HG02885 (cell line): ENCODE data around the gene USP36.

Experiments
- ATAC-seq: cut with Tn5 transposase; IDR thresholded peaks from one replicate; pipeline ENCODE4 v1.9.1; 2021; ENCODE audit warnings: mild to moderate bottlenecking; ENCODE audit not compliant: unreplicated experiment, poor library complexity

USP36 gene

DNA sequence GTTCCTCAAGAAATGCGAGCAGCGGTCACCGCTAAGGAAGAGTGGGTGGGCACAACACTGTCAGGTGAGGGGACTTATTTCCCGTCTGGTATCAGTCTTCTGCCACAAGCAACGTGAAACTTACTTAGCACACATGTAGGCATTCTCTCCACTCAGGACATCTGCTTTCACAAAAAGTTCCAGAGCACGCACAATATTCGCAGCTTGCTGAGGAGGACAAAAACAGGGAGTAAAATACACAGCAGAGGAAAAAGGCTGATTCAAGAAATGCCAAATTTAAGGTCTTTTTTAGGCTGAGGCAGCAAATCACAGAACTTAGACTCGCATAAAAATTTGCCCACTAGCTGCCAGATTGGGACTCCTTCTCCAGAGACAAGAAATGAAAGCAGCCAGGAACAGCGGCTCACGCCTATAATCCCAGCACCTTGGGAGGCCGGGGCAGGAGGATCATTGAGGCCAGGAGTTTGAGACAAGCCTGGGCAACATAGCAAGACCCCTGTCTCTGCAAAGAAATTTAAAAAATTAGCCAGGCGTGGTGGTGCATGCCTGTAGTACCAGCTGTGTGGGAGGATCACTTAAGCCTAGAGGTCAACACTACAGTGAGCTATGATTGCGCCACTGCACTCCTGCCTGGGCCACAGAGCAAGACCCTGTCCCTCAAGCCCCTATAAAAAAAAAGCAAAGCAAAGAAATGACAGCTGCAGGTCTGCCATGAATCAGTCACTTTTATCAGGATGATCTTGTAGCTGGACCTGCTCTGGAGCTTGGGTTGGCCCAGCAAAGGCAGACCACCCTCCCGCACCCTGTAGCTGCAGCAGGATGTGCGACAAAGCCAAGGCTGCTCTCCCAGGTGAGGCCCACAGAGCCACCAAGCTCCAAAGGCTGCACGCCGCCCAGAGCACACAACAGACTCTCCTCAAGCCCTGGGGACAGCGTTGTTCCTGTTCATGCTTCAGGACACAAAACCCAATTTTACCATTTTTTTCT, 20.5 kb downstream of the USP36 start:
- ATAC-seq, result no peak

DNA sequence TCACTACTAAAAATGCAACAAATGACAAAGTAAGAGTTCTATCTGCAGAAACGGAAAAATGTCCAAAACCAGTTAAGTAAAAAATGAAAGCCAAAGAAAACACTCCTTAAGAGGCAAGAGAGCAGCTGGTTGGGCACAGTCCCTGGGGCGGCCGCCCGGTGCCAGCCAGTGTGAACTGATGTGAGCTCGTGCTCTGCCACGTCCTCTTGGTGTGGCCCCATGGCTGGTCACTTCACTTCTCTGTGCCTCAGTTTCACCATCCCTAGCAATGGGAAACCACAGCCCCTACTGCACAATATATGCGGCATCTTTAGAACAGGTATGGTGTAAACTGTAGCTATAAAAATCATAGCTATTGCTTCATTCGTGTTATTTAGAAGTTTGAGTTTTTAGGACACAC, 21.2 kb downstream of the USP36 start:
- no peak for ATAC-seq

GRCh38 chr17:78818932-78819331, 21.7 kb downstream of the USP36 start:
- ATAC-seq, result no peak

- ATAC-seq, result no peak
Measured at GRCh38 chr17:78818152-78818846, 22.3 kb downstream of the USP36 start.

GRCh38 chr17:78817123-78817522, 23.5 kb downstream of the USP36 start:
- ATAC-seq, result no peak

GRCh38 chr17:78815696-78816095, 24.9 kb downstream of the USP36 start:
- ATAC-seq, result no peak

DNA sequence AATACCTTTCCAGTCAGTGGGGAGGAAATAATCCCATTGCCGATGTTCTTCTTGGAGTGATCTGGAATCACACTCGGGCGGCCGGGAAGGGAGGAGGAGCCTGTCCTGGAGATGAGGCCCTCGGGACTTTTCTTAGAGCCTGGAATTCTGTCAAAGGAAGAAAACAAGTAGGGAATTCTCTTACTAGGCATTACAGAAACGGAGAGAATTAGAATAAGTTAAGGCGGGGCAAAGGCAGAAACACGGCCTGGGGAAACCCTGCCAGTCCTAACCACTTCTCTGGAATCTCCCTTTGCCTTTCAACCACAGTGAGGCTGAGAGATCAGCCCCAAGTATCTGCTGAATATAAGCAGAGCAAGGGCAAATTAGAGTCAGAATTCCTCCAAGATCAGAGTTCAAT, 27.8 kb downstream of the USP36 start:
- no peak for ATAC-seq

- no peak for ATAC-seq
Measured at GRCh38 chr17:78808163-78808562, 32.5 kb downstream of the USP36 start.

DNA sequence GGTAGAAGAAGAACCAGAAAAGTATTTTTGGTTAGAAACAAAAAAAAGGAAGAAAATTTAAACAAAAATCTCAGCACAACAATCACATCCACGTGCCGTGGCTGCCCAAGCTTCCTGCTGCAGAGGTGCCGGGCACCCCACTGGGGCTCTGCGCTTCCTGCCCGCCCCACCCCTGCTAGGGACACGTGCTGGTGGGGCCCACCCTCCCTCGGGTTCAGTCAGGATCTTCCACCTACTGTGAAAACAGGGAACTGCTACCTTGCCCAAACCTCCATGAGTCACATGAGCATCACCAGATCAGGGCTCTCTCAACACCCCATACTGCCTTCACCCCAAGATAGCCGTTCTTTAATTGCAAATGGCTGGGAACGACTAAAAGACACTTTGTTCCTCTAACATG, 34.2 kb downstream of the USP36 start:
- ATAC-seq, result no peak

DNA sequence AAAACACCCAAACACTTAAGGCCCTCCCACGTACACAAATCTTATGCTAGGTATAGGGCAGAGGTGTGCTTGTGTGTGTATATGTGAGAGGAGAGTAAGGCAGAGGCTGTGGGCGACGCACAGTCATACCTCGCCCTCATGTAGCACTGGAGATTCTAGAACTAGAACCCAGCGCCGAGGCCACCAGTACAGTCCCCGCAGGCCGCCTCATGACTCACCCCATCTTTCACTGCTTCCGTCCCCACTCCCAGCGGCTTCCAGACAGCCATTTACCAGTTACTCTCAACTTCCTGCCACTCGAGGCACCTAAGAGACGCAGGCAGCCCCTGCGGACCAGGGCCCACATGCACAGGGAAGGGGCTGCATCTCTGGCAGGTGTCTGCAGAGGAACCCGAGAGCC, 35.3 kb downstream of the USP36 start:
- no peak for ATAC-seq

GRCh38 chr17:78804777-78805176, 35.8 kb downstream of the USP36 start:
- ATAC-seq, result no peak

GRCh38 chr17:78803186-78803845, 37.3 kb downstream of the USP36 start:
- no peak for ATAC-seq

GRCh38 chr17:78802459-78802858, 38.2 kb downstream of the USP36 start:
- ATAC-seq, result no peak

DNA sequence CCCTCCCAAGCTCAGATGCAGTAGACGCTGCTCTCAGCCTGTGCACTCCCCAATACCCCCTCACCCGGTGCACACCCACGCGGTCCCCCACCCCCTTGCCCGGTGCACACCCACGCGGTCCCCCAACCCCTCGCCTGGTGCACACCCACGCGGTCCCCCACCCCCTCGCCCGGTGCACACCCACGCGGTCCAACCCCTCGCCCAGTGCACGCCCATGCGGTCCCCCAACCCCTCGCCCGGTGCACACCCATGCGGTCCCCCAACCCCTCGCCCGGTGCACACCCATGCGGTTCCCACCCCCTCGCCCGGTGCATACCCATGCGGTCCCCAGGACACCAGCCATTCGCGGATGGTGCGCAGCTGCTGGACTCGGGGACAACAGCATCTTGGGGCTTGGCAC, 38.6 kb downstream of the USP36 start:
- ATAC-seq, result no peak

GRCh38 chr17:78800132-78800931, 40.3 kb downstream of the USP36 start:
- no peak for ATAC-seq

DNA sequence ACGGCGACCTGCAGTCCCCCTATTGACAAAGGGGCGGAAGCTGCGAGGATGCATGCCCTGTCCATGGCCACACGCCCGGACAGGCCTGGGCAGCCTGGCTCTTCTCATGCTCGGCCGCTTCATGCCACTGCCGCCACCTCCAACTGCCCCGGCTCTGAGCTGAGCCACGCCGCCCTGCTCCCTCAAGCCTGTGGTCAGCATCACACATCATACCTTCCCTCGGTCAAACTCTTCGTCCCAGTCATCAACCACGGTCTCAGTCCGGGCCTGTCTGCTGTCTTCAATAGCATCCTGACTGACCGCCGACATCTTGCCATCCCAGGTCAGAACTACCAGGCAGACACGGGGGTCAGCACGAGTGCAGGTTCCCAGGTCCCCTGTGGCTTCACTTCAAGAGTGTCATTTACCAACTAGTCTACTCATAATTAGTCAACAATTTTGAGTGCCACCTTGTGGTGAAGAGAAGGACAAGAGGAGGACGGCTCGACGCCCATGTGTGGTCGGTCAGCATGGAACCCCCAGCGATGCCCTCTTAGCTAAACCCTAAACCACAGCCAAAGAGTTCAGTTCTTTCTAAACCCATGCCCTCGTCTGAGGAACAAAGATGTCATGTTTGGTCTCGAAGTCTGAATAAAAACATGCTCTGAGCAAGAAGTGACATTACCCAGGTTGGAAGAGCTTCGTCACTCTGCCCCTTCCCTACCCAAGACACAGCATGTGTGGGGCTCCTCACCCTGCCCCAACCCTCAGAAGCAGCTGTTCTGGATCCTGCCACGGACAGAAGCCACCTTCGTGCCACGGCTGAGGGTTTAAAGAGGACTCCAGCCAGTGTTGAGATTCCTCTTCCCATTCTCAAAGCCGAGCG, 41.7 kb downstream of the USP36 start:
- ATAC-seq, result no peak

GRCh38 chr17:78797691-78798585, 42.7 kb downstream of the USP36 start:
- no peak for ATAC-seq

- ATAC-seq, result no peak
Measured at GRCh38 chr17:78797213-78797612, 43.4 kb downstream of the USP36 start.
